Measurements from ENCODE around the gene ICA1. TPM values are rescaled to one million over a fixed set of nuclear protein-coding genes. Genes with fewer than 3 reads are reported as not detected.

Gene ICA1
- total RNA-seq, 6 donors from 2014 or later, result 19.3 to 85.4 (median 44.6) TPM

DNA sequence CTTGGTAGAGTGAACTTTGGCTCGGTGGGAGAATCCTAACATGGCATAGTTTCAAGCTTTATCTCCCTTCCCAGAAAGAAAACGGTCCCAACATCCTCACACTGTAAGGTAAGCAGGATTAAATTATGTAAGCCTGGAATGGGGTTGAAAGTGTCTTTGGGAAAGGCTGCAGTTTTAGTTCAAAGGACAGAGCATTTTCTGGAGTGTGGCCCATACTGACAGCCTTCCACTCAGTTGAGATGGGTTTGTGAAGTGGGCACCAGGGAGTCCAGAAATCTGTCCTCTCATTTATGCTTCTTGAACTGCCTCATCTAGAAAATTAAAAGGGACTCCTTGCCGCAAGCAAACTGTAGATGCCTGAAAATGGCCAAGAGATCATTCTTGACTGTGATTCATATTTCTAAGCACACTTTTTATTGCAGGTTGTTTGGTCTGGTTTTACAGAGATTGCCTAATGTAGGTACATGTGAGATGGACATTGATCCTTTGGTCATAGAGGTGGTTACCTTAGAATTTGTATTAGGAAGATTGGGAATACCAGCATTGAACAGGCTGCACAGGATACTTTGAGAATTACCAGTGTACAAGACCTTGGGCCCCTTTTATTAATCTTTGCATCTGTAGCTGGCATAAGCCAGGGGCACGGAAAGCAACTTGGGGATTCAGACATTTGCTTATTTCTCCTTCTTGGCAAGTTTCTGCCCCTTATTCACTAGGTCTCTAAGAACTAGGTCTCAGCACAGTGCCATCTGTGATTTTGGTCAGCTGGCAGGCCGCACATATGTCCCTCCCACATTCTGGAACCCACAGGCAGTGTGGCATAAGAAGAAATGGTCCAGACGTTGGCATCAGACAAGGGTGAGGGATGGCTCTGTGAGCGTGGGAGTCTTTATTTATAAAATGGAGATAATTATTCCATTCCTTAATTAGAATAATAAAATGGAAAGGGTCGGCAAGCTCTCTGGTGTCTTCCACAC, 167.5 kb downstream of the ICA1 start:
- no peak for DNase-seq
- Histone ChIP-seq H3K36me3 (no peaks in the 10 kb centered on the region), H3K27ac (no peak overlapping the region), H3K4me3 (no peak overlapping the region), H3K9me3 (no peaks in the 10 kb centered on the region), H3K27me3 (no peaks in the 10 kb centered on the region), H3K4me1 (no peaks in the 10 kb centered on the region)
- ATAC-seq (ENCODE audit: low FRiP score in 2 of 2), result no peak
- TF ChIP-seq EP300 (IDR thresholded peaks at IDR 0.05) (no peak), POLR2A (IDR thresholded peaks at IDR 0.05) (no peak), POLR2AphosphoS5 (IDR thresholded peaks at IDR 0.05) (no peak)
- TF ChIP-seq, protein P1, sequence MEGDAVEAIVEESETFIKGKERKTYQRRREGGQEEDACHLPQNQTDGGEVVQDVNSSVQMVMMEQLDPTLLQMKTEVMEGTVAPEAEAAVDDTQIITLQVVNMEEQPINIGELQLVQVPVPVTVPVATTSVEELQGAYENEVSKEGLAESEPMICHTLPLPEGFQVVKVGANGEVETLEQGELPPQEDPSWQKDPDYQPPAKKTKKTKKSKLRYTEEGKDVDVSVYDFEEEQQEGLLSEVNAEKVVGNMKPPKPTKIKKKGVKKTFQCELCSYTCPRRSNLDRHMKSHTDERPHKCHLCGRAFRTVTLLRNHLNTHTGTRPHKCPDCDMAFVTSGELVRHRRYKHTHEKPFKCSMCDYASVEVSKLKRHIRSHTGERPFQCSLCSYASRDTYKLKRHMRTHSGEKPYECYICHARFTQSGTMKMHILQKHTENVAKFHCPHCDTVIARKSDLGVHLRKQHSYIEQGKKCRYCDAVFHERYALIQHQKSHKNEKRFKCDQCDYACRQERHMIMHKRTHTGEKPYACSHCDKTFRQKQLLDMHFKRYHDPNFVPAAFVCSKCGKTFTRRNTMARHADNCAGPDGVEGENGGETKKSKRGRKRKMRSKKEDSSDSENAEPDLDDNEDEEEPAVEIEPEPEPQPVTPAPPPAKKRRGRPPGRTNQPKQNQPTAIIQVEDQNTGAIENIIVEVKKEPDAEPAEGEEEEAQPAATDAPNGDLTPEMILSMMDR (IDR thresholded peaks at IDR 0.05), result no peak
- WGBS, 2 donors, result 93% methylated on average over 8 of the region's 8 CpGs

DNA sequence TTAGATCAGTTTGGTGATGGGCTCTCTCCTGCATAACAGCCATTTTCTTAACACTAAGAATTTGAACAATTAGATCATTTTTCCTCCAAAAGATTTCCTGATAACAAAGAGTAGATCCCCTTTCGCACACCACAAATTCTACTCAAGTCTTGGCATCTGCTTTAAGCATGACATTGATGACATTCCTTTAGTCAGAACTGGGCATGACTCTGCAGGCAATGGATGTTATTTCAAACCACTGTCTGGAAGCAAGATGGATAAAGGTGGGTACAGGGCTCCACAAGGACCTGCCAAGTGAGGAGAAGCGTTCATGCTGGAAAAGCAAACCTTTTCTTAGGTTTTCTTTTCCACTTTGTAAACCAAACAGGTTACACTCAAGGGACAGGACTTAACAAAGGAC, 169.8 kb downstream of the ICA1 start:
- TF ChIP-seq POLR2AphosphoS5 (IDR thresholded peaks at IDR 0.05), result no peak
- TF ChIP-seq POLR2A (IDR thresholded peaks at IDR 0.05), result no peak
- no peak for TF ChIP-seq EP300 (IDR thresholded peaks at IDR 0.05)
- TF ChIP-seq, protein P1 (IDR thresholded peaks at IDR 0.05), result no peak
- no peaks in the 10 kb centered on the region for H3K27me3 ChIP-seq
- no peaks in the 10 kb centered on the region for H3K36me3 ChIP-seq
- no peak for ATAC-seq (ENCODE audit: low FRiP score in 2 of 2)
- no peak overlapping the region for H3K4me3 ChIP-seq
- DNase-seq, result no peak
- no peak overlapping the region for H3K27ac ChIP-seq
- H3K4me1 ChIP-seq, result no peaks in the 10 kb centered on the region
- no peaks in the 10 kb centered on the region for H3K9me3 ChIP-seq
- 89 to 90% methylated on average over 2 of the region's 2 CpGs for WGBS, 2 donors

DNA sequence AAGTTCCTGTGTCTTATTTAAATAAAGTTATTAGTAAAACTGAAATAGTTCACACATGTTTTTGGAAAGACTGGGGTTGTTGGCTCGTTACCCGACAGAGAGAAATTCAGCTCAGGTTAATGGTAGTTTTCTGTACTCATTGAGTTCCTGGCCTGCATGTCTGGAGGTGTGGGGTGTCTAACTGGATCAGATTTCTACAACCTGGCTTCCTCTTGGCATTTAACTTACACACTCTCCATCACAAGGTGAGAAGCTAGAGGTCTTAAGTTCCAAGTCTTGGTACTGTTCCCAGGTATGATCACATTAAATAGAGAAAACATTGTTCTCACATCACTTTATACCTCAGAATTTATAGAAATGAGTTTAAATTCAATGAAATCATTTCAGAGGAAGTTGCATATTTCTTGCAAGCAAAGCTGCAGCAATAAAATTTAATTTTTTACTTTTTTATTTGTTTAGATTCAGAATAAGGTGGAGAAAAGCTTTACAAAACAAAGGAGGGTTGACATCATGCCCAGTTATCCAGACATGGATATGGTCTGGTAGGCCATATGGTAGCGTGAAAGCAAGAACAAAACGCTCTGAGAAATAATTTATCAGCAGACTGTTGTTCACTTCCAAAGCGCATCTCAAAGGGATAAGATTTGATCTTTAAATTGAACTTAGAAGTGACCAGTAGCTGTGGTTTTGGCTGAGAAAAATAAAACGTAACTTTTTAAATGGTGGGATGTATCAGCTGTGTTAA, 172.8 kb downstream of the ICA1 start:
- Histone ChIP-seq H3K36me3 (peaks cover 0 to 19% (median 8%) of the 10 kb centered on the region in 4 donors), H3K4me3 (no peak overlapping the region), H3K27ac (no peak overlapping the region), H3K9me3 (no peaks in the 10 kb centered on the region), H3K27me3 (no peaks in the 10 kb centered on the region), H3K4me1 (no peaks in the 10 kb centered on the region)
- no peak for DNase-seq
- 94 to 96% methylated on average over 6 of the region's 6 CpGs for WGBS, 2 donors
- no peak for ATAC-seq (ENCODE audit: low FRiP score in 2 of 2)
- TF ChIP-seq POLR2AphosphoS5 (IDR thresholded peaks at IDR 0.05) (no peak), POLR2A (IDR thresholded peaks at IDR 0.05) (no peak), EP300 (IDR thresholded peaks at IDR 0.05) (no peak)
- TF ChIP-seq, protein P1 (IDR thresholded peaks at IDR 0.05), result no peak

DNA sequence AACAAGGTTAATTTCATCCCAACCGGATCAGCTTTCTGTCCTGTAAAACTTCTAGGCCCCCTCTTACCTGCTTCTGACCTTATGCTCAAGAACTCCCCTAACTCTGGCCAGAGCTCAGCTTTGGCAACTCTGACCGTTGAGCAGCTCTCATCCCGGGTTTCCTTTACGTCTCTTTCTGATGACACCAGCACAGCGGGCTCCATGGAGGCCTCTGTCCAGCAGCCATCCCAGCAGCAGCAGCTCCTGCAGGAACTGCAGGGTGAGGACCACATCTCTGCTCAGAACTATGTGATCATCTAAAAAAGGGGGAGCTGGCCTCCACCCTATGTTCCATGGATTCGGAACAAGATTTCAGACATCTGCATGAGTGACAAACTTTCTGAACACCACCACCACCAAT, 175.7 kb downstream of the ICA1 start:
- TF ChIP-seq, protein P1 (IDR thresholded peaks at IDR 0.05), result no peak
- no peak for TF ChIP-seq EP300 (IDR thresholded peaks at IDR 0.05)
- Histone ChIP-seq H3K27me3 (no peaks in the 10 kb centered on the region), H3K36me3 (peaks cover 0 to 19% (median 8%) of the 10 kb centered on the region in 4 donors), H3K4me1 (no peaks in the 10 kb centered on the region), H3K9me3 (no peaks in the 10 kb centered on the region), H3K4me3 (no peak overlapping the region), H3K27ac (no peak overlapping the region)
- WGBS, 2 donors, result 92 to 93% methylated on average over 6 of the region's 6 CpGs
- no peak for DNase-seq
- ATAC-seq (ENCODE audit: low FRiP score in 2 of 2), result no peak
